Prostate gland (tissue), 2 donors: ENCODE results near the gene EIF5A.

Source experiments
- POLR2A ChIP-seq: fragments of 450-650 bp; IDR thresholded peaks from one replicate; pipeline ENCODE4 v1.6.1; 2016; ENCODE audit warnings: antibody characterized with exemption, mild to moderate bottlenecking
- POLR2AphosphoS5 ChIP-seq: sonication (generic); formaldehyde crosslinking; IDR thresholded peaks from one replicate; pipeline ENCODE4 v1.6.1; 2017; ENCODE audit warnings: antibody characterized with exemption
- TF ChIP-seq, protein P1 (sequence below), 4 experiments: fragments of 200-600 bp in 2 of 4; fragments of 450-650 bp in 2 of 4; sonication (generic) in 2 of 4; IDR thresholded peaks; 1 replicate in 3 of 4; 2 replicates in 1 of 4; pipeline ENCODE4 v1.5.1; 2016 to 2019; ENCODE audit warnings: antibody characterized with exemption in 4 of 4, mild to moderate bottlenecking in 2 of 4, moderate library complexity in 2 of 4

DNA sequence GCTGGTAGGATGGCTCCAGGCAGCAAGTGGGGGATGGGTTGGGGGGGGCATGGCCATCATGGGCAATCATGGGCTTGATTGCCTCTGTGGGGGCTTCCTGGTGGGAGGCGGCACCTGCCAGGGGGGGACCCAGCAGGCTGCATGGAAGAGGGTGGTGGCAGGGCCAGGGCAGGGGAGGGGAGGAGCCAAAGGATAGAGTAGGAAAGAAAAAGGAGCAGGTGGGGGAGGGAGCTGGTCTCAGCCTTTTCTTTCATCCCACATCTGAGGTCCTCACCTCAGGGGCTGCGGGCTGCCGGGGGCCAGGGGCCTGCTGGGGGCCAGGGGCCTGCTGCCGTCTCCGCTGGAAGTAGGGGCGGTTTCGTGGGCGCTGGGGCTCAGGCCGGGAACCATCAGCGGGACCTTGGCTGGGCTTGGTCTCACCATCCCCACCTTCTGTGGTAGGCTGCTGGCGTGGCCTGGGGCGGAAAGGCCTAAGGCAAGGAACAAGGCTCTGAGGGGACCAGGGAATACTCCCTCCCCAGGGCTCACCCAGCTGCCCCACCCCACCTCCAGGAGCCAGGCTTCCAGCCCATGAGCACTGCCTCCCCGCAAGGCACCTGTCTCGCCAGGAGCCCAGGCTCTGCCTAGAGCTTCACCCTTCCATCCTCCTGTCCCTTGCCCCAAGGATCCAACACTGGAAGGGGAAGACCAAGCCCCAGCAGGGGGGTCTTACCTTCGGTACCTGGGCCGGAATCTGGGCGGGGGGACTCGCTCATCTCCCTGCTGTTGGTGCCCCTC is 18.0 kb upstream of the EIF5A start:
- no peak for TF ChIP-seq POLR2A
- no peak for TF ChIP-seq POLR2AphosphoS5
- TF ChIP-seq, protein P1, sequence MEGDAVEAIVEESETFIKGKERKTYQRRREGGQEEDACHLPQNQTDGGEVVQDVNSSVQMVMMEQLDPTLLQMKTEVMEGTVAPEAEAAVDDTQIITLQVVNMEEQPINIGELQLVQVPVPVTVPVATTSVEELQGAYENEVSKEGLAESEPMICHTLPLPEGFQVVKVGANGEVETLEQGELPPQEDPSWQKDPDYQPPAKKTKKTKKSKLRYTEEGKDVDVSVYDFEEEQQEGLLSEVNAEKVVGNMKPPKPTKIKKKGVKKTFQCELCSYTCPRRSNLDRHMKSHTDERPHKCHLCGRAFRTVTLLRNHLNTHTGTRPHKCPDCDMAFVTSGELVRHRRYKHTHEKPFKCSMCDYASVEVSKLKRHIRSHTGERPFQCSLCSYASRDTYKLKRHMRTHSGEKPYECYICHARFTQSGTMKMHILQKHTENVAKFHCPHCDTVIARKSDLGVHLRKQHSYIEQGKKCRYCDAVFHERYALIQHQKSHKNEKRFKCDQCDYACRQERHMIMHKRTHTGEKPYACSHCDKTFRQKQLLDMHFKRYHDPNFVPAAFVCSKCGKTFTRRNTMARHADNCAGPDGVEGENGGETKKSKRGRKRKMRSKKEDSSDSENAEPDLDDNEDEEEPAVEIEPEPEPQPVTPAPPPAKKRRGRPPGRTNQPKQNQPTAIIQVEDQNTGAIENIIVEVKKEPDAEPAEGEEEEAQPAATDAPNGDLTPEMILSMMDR (IDR thresholded peaks at IDR 0.05): no peak
